ENCODE data around the gene RNF5. TPM values are rescaled to one million over a fixed set of nuclear protein-coding genes. Genes with fewer than 3 reads are reported as not detected.

RNF5 gene
- total and polyA plus RNA-seq, 2 of the 4 experiments (the other 2 are of a cell fraction), result 18.8 to 41.4 TPM

DNA sequence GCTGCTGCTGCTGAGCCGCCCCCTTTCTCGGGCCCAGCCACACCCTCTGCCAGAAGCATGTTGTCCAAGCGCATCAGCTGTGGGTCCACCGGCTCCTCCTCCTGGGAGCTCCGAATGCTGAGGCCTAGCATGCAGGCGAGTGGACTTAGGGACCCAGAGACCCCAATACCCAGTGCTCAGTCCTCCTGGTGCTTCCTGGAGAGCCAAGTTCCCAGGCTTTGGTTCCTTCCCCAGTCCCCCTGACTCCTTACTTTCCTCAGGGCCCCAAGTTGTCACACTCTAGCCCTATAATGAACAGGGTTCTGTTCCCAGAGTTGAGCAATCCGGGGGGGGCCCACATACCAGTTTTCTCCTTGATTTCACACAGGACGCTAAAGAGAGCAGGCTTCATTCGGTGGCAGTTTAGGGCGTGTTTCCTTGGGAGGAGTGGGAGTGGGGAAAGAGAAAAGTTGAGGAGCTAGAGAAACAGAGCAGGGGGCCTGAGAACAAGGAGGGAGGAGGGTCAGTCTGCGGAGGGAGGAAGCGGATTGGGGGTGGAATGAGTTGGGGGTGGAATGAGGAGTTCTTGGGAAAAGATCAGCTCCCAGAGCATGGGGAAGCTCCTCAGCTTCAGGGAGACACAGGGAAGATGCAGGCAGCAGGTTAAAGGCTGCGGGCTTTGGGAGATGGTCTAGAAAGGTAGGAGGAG is 10.3 kb downstream of the RNF5 start:
- CTCF ChIA-PET, result no interaction called here
- Histone ChIP-seq H3K36me3 (ENCODE audit: control insufficient read depth, insufficient read depth, low read length) (peaks cover 23% of the 10 kb centered on the region), H2BK20ac (ENCODE audit: low read depth, low read length) (0 out of 2 replicates have a peak overlapping the region, but pooled peaks have one; percentile 1), H4K8ac (ENCODE audit: low read depth in 2 of 2, low read length in 2 of 2) (peak overlapping the region; percentile 76 to 87), H3K9me1 (ENCODE audit: insufficient read depth, low read length) (peaks cover 16% of the 10 kb centered on the region), H3K23ac (ENCODE audit: low read depth, low read length) (peak overlapping the region; percentile 99), H3K4me3 (ENCODE audit: insufficient read depth, low read depth, low read length) (peak overlapping the region; percentile 75), H2AFZ (replicated peaks; ENCODE audit: low read length, poor library complexity) (peak overlapping the region; percentile 67), H2BK120ac (ENCODE audit: low read depth, low read length) (peak overlapping the region; percentile 72), H3K27me3 (ENCODE audit: control insufficient read depth, insufficient read depth, low read length) (no peaks in the 10 kb centered on the region), H3K4me1 (ENCODE audit: control insufficient read depth, insufficient read depth, low read length) (peaks cover 12% of the 10 kb centered on the region), H3K14ac (replicated peaks; ENCODE audit: low read depth, low read length) (peak overlapping the region; percentile 99), H2BK5ac (ENCODE audit: low read depth, low read length, poor library complexity, severe bottlenecking) (peak overlapping the region; percentile 83), H3K27ac (ENCODE audit: insufficient read depth, low read length) (peak overlapping the region; percentile 91), H3K79me1 (ENCODE audit: low read depth in 1 of 2, low read length in 2 of 2) (peaks cover 21 to 64% of the 10 kb centered on the region in 2 experiments), H3K4ac (ENCODE audit: low read depth, low read length) (peak overlapping the region; percentile 97), H4K20me1 (ENCODE audit: insufficient read depth, low read length) (no peaks in the 10 kb centered on the region), H4K5ac (ENCODE audit: low read depth, low read length) (peak overlapping the region; percentile 65), H3K4me2 (ENCODE audit: low read depth, low read length) (peak overlapping the region; percentile 85), H3K9ac (ENCODE audit: low read depth, low read length) (peak overlapping the region; percentile 99), H4K91ac (ENCODE audit: insufficient read depth, low read depth, low read length) (peak overlapping the region; percentile 96), H3K18ac (ENCODE audit: low read depth, low read length) (peak overlapping the region; percentile 45), H3K9me3 (ENCODE audit: control insufficient read depth, insufficient read depth, low read length) (no peaks in the 10 kb centered on the region), H2BK15ac (ENCODE audit: low read depth, low read length) (peak overlapping the region; percentile 41; the same call in 1 of the 3 replicates), H2AK5ac (ENCODE audit: low read depth, low read length) (peak overlapping the region; percentile 99), H3K56ac (ENCODE audit: extremely low read depth, insufficient read depth, low read length) (peak overlapping the region; percentile 98), H2AK9ac (replicated peaks; ENCODE audit: low read depth, low read length, poor library complexity) (peak overlapping the region; percentile 88)
- intact Hi-C loops (cut with micrococcal nuclease), result loop anchor here (5.0 kb wide), 1 partner anchor 784 kb away; no protein-coding TSS in a partner anchor
- POLR2A ChIA-PET (ENCODE audit: unreplicated experiment), result interaction anchor here (0.6 to 1.8 kb wide), 2 partner anchors 11 to 66 kb away, joined by 5 to 7 read pairs; no protein-coding TSS in a partner anchor
- ATAC-seq (ENCODE audit: low read depth) (peak; percentile 18), DNase-seq (peak; percentile 12)
- in situ Hi-C loops (cut with MboI; ENCODE audit: low sequenced_read_pairs), result loop anchor here (25.0 kb wide), 1 partner anchor 774 kb away; the partner anchor contains the start of genes BRD2 and HLA-DMA
- TF ChIP-seq CEBPB (IDR thresholded peaks at IDR 0.05; ENCODE audit: low read depth, low read length), result peak; percentile 53
- no peak for TF ChIP-seq SMC3 (IDR thresholded peaks at IDR 0.05; ENCODE audit: low read depth, low read length)
- dilution Hi-C loops (cut with HindIII; ENCODE audit: low sequenced_read_pairs, unreplicated experiment), result no loop called here
- no TSS peak for BruUV-seq (replicated peaks)
- WGBS, 2 experiments (ENCODE audit: extremely low coverage in 2 of 2, insufficient read length in 1 of 2), result 10% methylated on average over 4 of the region's 13 CpGs; no CpG with 5 or more reads in 1 of the 2 experiments

Data from IMR-90 (cell line).